ENCODE measurements around the gene CD226.
"Not testable (repeated sequence)": the region's sequence is repeated elsewhere in the genome, so short reads cannot be mapped to it uniquely, and the experiment has no call there.

The CD226 gene

DNA sequence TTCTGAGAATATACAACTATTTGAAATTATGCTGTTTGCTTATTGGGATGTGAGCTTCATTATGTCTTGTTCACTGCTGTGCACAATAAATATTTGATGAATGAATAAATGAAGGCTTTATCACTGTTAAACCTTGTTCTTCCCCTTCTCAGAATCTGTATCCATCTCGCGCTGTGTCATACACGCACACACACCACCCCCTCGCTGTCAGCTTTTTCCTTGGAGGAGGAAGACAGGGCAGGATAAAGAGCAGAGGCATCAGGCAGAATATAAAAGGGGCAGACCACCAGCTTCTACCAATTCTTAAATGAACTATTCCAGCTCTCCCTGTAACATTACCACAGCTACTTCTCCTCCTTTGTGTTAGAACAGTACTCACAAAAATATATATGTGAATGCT lies 75.0 kb downstream of the CD226 start:
- DNase-seq (ENCODE audit: low read depth, low spot score), result no peak

DNA sequence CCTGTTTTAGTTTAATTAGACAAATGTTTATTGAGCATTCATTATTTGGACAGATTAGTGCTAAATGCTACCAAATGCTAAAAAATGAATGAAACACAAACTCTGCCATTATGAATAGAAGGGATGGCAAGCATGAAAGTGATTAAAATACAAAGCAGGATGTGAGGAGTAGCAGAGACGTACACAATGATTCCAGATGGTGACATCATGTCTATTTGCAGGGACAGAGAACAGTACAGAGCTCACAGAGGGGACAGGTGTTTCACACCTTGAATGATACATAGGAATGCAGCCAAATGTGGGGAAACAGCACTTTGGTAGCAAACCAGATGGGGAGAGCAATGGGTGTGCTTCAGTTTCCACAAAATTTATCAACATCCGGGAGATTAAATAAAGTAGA lies 76.3 kb downstream of the CD226 start:
- DNase-seq (ENCODE audit: low read depth, low spot score), result no peak

DNA sequence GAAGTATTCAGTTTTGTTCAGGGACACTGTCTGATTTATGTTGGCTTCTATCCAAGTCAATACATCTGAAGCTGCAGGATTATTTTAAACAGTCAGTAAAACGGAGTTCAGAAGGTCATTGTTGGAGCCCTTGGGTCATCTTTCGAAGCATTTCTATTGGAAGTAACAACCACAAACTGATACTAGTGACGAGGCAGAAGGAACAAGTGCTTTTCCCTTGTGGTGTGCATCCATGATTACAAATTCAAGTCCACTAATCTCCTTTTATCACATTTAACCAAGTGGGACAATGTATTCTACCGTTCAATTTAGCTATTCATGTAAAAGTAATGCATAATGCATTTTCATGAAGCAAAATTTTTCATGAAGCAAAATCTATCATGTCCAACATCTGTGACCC lies 76.9 kb downstream of the CD226 start:
- DNase-seq (ENCODE audit: low read depth, low spot score), result no peak

DNA sequence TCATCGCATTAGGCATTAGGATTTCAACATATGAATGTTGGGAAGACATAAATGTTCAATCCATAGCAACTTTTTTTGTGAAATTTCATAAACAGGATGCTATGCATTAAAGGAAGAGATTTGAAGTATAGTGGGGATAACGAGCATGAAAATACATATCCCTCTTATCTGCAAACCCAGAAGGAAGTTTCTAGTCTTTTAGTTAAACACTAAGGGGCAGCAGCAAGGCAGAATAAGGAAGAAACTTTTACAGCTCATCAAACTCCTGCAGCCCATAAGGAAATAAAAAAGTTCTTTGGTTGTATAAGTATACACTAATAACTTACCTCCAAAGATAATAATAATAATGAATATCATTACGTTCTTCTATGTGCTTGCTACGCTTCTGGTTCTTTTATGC lies 81.5 kb downstream of the CD226 start:
- DNase-seq (ENCODE audit: low read depth, low spot score), result no peak

DNA sequence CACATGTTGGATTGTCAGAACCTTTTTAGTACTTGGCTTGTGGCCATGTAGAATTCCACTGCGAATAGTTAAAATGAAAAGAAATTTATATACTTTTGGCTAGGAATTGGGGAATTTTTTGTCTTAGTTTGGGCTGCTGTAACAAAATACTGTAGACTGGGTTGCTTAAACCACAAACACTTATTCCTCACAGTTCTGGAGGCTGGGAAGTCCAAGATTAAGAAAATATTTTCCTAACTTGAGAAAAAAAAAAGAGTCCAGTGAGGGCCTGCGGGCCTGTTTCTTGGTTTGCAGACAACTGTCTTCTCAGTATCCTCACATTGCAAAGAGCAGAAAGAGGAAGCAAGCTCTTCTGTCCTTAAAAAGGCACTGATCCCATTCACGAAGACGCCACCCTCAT lies 81.9 kb downstream of the CD226 start:
- no peak for DNase-seq (ENCODE audit: low read depth, low spot score)

DNA sequence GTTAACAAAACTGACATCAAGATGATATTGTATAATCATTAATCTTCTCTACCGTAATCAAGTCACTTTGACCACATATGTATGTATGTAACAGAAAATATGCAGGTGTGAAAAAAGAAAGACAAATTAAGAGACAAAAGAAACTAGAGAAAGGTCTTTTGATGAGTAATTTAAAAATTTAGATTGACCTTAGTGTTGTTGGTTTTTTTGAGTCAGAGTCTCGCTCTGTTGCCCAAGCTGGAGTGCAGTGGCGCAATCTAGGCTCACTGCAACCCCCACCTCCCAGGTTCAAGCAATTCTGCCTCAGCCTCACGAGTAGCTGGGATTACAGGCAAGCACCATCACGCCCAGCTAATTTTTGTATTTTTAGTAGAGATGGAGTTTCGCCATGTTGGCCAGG lies 82.9 kb downstream of the CD226 start:
- DNase-seq (ENCODE audit: low read depth, low spot score), result not testable (repeated sequence)

DNA sequence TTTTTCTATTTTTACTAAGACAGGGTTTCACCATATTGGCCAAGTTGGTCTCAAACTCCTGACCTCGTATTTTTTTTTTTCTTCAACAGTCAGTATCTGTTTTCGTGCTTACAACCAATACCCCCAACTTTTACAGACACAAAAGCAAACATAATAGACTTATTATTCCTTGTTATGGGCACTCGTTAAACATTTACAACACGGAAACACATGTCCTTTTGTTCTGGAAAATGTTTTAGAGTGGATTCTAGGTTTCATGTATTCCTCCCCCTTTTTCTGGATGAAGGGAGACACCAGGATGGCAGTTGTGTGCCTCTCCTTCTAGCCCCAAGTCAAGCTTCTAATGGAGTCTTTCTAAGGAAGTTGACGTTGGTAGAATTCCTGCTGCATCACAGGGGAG lies 88.8 kb downstream of the CD226 start:
- DNase-seq (ENCODE audit: low read depth, low spot score), result no peak

DNA sequence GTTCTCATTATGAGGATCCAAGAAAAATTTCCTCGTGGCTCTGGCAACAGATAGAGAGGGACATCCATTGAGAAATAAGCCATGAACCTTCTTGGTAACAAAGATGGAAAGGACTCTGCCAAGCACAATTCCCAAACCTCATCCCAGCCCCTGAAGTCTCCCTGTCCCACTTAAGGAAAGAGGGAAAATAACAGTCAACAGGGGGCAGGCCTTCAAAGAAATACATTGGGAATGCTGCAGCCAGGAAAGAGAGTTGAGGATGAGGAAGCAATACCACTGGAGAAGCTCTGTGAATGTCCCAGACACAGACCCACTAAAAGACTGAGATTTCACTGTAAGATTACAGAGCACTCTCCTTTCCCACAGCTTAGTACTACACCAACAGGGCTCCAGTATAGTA lies 93.2 kb downstream of the CD226 start:
- DNase-seq (ENCODE audit: low read depth, low spot score), result no peak

DNA sequence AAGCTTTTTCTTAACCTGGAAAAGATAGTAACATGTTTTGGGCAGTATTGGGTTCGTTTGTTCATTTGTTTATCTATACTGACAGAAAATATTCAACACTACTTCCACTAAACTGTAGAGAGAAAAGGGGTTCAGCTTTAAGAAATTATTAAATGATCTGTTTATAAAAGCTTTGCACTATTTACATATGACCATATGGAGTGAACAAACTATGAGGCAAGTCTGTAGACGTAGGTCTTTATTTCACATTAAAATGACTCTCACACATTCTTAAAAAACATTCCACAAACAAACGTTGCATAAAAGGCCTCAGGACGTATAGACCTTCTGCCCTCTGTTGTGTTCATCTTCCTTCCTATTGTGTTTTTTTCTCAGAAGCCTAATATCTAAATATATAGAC lies 94.6 kb downstream of the CD226 start:
- DNase-seq (ENCODE audit: low read depth, low spot score), result no peak

DNA sequence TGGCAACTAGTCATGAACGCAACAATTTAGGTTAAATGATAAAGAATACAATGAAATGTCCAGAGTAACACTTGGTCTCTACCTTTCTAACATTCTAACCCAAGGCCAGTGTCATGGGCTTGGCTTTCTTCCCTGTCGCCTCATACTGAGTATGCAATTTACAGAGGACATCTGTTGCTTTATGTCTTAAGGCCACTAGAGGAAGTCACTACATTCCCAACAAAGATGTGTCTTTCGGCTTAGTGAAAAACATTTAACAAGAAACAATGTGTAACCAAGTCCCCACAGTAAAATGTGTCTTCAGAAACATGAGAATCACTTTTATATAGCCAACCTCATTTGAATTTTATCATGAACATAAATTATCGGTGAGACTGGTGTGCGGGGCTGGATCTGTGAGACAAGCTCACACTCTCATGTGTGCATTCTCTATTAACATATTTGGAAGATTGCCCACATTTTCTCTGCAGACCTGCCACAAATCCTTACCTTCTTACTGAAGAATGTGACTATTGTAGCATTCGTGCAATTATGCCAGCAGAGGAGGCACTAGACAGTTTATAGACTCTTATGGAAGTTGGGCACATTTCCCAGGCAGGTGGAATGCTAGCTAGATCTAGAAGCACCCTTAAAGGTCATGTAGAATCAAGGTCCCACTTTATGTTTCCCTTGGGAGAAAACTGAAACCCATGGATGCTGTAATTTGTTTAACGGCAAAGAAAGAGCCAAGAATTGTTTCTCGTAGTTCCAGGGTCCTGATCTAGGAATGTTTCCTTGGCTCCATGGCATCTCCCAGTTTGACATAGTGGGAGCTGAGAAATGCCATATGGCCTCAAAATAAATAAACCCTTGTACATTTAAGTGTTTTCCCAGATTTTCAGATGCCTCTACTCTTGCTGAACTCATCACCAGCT lies 101.8 kb downstream of the CD226 start:
- DNase-seq (ENCODE audit: low read depth, low spot score), result no peak

DNA sequence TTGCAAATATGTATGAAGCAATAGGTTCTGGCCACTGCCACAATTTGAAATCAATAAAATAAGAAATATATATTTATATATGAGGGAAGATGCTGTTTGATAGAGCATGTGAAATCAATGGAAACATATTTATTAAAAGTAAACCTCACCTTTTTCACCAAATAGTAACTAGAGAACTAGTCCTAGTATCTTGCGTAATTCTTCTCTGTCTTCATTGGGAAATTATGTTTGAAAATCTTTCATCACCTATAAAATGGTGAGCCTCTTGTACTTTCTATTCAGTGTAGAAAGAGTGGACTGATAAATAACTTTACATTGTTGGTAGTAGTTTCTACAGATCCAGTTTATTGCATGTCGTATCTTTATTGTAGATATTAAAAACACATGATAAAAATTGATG lies 103.0 kb downstream of the CD226 start:
- no peak for DNase-seq (ENCODE audit: low read depth, low spot score)

DNA sequence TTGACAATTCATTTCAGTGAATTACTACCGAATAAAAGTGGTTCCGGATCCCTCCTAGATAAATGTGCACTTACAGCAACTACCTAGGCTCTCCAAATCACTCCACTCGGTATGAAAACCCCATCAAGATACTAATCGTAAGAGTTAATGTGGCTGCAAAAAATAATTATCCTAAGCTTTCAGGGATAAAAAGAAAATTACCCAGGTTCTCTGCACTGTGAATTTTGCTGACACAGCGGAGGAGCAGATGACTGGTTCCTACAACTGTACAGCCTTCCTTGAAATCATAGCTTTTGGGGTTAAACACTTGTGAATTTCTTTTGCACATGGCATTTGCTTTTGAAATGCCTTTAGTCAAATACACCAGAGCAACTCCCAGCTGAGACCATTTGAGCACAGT lies 104.7 kb downstream of the CD226 start:
- no peak for DNase-seq (ENCODE audit: low read depth, low spot score)

DNA sequence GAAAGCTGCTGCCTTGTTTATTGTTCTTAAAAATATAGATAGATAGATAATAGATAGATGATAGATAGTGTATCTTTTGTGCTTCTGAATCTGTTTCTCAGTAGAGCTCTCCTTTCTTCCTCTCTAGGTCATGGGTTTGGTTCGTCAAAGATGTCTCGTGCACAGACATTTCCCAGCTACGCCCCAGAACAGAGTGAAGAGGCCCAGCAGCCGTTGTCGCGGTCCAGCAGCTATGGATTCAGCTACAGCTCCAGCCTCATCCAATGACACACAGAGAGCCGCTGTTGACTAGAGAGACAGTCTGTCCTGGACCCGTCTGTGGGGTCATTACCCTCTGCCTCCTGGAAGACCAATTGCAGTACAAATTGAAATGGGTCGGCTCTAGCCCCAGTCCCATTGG lies 106.6 kb downstream of the CD226 start:
- DNase-seq (ENCODE audit: low read depth, low spot score), result no peak

DNA sequence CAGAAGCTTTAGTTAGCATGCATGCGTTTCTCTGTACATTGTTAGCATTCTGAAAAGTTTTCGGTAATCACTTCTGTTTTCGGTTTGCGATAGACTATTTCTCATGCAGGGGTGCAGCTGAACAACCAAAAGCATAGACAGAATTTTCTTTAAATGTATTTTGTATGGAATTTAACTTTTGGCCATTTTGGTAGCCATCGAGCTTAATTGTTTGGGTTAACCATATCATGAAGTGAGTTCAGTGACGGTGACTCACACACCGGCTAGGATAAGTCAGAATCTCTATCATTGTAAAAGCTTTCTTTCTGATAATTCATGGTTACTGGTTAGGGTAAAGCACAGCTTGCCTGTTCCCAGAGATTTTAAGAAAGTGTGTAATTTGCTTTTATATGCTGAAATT lies 107.2 kb downstream of the CD226 start:
- no peak for DNase-seq (ENCODE audit: low read depth, low spot score)

DNA sequence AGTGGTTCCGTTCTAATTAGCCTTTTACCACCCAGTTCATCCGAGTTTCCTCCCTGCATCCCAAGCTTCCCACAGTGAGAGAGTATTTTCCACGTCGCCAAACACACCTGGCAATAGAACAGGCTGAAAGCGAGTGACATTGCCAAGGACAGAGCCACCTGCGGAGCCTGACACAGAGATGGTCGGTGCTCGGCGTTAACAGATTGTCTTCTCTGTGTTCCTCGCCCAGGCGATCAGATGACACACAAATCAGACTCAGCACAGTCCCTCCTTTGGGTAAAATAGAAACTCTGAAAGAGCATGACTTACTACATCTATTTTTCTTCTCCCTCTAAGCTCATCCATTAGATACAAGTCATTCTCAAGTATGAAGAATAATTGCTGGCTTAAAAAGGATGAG lies 107.7 kb downstream of the CD226 start:
- DNase-seq (ENCODE audit: low read depth, low spot score), result no peak

DNA sequence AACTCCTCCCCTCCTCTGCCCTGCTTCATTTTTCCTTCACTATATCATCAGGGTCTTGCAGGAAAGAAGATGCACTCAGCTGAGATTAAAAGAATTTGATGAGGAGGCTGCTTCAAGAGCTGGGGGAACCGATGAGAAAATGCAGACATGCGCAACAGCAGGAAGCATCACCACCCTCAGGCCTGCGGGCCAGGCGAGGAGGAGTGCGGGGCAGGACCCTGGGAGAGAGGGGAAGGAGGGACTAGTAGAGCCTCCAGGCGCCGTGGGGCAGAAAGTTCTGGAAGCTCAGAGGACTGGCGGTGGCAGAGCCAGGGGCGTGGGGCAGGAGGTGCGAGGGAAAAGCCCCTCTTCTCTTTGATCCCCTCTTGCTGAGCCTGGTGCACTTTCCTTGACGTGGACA lies 108.2 kb downstream of the CD226 start:
- no peak for DNase-seq (ENCODE audit: low read depth, low spot score)

DNA sequence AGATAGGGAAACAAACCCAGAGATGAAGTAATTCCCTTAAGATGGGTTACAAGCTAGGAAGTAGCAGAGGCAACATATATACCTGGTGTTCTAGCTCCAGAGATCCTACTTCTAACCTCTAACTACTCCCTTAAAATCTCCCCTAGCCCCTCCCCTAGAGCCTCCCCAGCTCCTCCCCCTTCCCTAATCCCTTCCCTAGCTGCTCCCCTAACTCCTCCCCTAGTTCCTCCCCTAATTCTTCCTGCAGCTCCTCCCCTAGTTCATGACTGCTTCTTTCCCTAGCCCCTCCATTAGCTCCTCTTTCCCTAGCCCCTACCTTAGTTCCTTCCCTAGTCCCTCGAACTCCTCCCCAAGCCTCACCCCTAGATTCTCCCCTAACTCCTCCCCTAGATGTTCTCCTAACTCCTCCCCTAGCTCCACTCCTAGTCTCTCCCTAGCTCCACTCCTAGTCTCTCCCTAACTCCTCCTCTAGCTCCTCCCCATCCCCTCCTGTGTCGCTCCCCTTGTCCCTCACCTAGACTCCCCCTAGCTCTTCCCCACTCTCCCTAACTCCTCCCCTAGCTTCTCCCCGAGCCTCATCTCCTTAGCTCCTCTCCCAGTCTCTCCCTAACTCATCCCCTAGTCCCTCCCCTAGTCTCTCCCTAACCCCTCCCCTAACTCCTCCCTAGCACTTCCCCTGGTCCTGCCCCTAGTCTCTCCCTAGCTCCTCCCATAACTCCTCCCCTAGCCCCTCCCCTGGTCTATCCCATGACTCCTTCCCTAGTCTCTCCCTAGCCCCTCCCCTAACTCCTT lies 108.9 kb downstream of the CD226 start:
- no peak for DNase-seq (ENCODE audit: low read depth, low spot score)

DNA sequence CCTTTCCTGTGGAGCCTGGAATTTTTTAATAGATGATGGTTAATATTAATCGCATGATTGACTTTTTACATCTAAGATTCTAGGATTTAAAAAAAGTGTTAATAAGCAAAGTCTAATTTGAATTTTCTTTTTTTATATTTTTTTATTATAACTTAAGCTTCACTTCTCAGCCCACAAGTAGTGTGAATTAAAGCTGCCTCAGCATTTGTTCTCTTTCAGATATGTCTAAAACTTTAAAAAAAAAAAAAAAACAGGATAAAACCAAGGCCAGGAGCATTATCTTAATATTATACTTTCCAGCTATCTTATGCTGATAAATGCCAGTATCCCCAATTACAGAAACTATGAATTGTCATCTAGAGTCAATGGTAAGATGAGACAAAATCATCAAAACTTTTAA lies 109.7 kb downstream of the CD226 start:
- DNase-seq (ENCODE audit: low read depth, low spot score), result no peak

DNA sequence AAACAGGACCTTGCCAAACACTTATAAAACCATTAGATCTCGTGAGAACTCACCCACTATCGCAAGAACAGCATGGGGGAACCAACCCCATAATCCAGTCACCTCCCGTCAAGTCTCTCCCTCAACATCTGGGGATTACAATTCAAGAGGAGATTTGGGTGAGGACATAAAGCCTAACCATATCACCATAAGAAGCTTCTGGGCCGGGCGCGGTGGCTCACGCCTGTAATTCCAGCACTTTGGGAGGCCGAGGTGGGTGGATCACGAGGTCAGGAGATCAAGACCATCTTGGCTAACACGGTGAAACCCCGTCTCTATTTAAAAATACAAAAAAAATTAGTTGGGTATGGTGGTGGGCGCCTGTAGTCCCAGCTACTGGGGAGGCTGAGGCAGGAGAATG lies 112.7 kb downstream of the CD226 start:
- not testable (repeated sequence) for DNase-seq (ENCODE audit: low read depth, low spot score)

DNA sequence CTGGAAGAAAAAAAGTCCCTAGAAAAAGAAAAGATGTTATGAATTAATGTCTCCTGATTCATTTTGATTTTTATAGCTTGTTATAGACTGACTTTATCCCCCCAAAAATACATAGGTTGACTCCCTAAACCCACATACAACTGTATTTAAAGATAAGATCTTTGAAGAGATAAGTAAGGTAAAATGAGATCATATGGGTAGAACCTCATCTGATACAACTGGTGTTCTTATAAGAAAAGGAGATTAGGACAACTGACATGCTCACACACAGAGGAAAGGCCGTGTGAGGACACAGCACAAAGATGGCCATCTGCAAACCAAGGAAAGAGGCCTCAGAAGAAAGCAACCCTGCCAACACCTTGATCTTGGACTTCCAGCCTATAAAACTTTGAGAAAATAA lies 117.5 kb downstream of the CD226 start:
- no peak for DNase-seq (ENCODE audit: low read depth, low spot score)

DNA sequence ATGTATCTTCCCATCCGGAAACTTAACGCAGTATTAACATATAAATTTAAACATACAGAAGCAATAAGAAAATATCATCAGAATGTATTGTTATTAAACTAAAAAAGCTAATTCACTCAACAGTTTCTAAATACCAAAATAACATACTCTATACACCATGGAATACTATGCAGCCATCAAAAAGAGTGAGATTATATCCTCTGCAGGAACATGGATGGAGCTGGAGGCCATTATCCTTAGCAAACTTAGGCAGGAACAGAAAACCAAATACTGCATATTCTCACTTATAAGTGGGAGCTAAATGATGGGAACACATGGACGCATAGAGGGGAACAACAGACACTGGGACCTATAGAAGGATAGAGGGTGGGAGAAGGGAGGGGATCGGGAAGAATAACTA lies 127.1 kb downstream of the CD226 start:
- no peak for DNase-seq (ENCODE audit: low read depth, low spot score)

DNA sequence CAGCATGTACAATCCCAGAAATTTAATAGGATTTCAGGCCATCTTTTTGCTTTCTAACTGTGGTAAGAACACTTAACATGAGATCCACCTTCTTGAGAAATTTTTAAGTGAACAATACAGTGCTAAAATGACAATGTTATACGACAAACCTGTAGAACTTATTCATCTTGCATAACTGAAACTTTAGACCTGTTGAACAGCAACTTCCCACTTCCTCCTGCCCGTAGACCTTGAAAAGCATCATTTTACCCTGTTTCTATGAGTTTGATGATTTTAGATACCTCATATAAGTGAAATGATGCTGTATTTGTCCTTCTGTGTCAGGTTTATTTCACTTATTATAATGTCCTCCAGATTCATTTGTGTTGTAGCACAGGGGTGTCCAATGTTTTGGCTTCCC lies 128.2 kb downstream of the CD226 start:
- DNase-seq (ENCODE audit: low read depth, low spot score), result no peak

DNA sequence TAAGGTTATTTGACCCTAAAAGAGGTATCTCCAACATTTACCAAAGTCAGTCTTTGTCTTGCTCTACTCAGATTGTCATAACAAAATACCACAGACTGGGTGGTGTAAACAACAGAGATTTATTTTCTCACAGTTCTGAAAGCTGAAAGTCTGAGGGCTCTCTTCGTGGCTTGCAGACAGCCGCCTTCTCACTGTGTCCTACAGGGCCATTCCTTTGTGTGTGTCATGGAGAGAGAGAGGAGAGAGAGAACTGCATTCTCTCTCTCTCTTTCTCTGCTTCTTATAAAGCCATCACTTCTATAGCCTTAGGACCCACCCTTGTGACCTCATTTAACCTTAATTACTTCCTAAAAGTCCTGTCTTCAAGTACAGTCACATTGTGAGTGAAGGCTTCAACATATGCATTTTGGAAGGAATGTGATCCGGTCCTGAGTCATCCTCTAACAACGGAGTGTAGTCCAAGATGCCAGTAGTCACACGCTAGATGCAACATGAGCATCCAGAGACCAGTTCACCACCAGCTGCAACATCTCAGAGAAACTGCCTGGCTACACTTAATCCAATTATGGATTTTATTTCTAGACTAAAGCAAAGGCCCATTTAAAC lies 130.2 kb downstream of the CD226 start:
- peak; percentile 1 for DNase-seq (ENCODE audit: low read depth, low spot score)
